ENCODE data around the gene RASSF5. TPM values are rescaled to one million over a fixed set of nuclear protein-coding genes. Genes with fewer than 3 reads are reported as not detected.
"Not testable (repeated sequence)": the region's sequence is repeated elsewhere in the genome, so short reads cannot be mapped to it uniquely, and the experiment has no call there.

The RASSF5 gene
- total RNA-seq, 1 donor from 2014 or later, result 116 TPM

GRCh38 chr1:206578068-206578977 is 71.0 kb downstream of the RASSF5 start:
- H3K36me3 Mint-ChIP-seq (ENCODE audit: low read depth), result peaks cover 53% of the 10 kb centered on the region

DNA sequence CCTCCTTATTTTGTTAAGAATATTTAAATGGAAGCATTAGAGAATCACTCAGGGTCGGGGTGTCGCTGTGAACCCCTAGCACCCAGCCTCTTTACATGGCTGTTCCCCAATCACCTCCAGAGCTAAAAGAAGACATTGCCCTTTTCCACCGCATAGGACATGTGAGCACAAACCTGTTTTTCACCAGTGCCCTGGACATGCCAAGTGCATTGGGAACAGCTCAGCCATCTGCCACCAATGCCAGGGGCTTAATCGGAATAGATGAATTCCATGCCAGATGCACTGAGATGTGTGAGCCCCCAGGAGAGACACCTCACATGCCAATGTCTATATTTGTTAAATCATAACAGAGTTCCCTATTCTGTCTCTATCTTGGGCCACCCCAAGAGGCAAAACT is 71.6 kb downstream of the RASSF5 start:
- no peak for DNase-seq
- no peaks in the 10 kb centered on the region for H3K9me3 Mint-ChIP-seq
- ATAC-seq (ENCODE audit: low read depth), result no peak
- ChIA-PET CTCF (interaction anchor here (0.6 to 9.3 kb wide), 13 partner anchors 15 to 108 kb away, joined by 3 to 349 read pairs (median 4); partner anchors contain the start of genes EIF2D and IKBKE), POLR2A (interaction anchor here (1.2 to 9.8 kb wide), 4 partner anchors 9 to 72 kb away, joined by 3 to 343 read pairs (median 42); partner anchors contain the start of gene RASSF5)
- TF ChIP-seq, protein P1, sequence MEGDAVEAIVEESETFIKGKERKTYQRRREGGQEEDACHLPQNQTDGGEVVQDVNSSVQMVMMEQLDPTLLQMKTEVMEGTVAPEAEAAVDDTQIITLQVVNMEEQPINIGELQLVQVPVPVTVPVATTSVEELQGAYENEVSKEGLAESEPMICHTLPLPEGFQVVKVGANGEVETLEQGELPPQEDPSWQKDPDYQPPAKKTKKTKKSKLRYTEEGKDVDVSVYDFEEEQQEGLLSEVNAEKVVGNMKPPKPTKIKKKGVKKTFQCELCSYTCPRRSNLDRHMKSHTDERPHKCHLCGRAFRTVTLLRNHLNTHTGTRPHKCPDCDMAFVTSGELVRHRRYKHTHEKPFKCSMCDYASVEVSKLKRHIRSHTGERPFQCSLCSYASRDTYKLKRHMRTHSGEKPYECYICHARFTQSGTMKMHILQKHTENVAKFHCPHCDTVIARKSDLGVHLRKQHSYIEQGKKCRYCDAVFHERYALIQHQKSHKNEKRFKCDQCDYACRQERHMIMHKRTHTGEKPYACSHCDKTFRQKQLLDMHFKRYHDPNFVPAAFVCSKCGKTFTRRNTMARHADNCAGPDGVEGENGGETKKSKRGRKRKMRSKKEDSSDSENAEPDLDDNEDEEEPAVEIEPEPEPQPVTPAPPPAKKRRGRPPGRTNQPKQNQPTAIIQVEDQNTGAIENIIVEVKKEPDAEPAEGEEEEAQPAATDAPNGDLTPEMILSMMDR (IDR thresholded peaks at IDR 0.05), result no peak
- intact Hi-C loops (cut with micrococcal nuclease), result loop anchor here (1.0 kb wide), 1 partner anchor 20 kb away; no protein-coding TSS in a partner anchor
- peaks cover 98% of the 10 kb centered on the region for H3K4me1 Mint-ChIP-seq
- peak overlapping the region; percentile 96 for H3K27ac Mint-ChIP-seq
- H3K4me3 Mint-ChIP-seq, result peak overlapping the region; percentile 62
- H3K36me3 Mint-ChIP-seq (ENCODE audit: low read depth), result peaks cover 54% of the 10 kb centered on the region
- no peaks in the 10 kb centered on the region for H3K27me3 Mint-ChIP-seq

More at GRCh38 chr1:206578068-206578977, 71.0 kb downstream of the RASSF5 start:
- no peak for DNase-seq
- ChIA-PET POLR2A (interaction anchor here (0.9 to 9.8 kb wide), 4 partner anchors 8 to 33 kb away, joined by 3 to 343 read pairs (median 39); no protein-coding TSS in a partner anchor), CTCF (interaction anchor here (0.6 to 9.3 kb wide), 10 partner anchors 14 to 99 kb away, joined by 3 to 349 read pairs (median 3); partner anchors contain the start of gene EIF2D)
- intact Hi-C loops (cut with micrococcal nuclease), result no loop called here
- H3K4me1 Mint-ChIP-seq, result peaks cover 98% of the 10 kb centered on the region
- ATAC-seq (ENCODE audit: low read depth), result no peak
- peak overlapping the region; percentile 59 for H3K4me3 Mint-ChIP-seq
- no peaks in the 10 kb centered on the region for H3K9me3 Mint-ChIP-seq
- TF ChIP-seq, protein P1 (IDR thresholded peaks at IDR 0.05), result no peak
- H3K27me3 Mint-ChIP-seq, result no peaks in the 10 kb centered on the region
- peak overlapping the region; percentile 96 for H3K27ac Mint-ChIP-seq

GRCh38 chr1:206579747-206580437 is 72.6 kb downstream of the RASSF5 start:
- Mint-ChIP-seq H3K4me1 (peaks cover 89% of the 10 kb centered on the region), H3K27me3 (no peaks in the 10 kb centered on the region), H3K4me3 (peak overlapping the region; percentile 62), H3K9me3 (no peaks in the 10 kb centered on the region), H3K27ac (peak overlapping the region; percentile 96), H3K36me3 (ENCODE audit: low read depth) (peaks cover 58% of the 10 kb centered on the region)
- ChIA-PET POLR2A (interaction anchor here (0.7 to 9.8 kb wide), 17 partner anchors 9 to 895 kb away, joined by 3 to 343 read pairs (median 4); partner anchors contain the start of genes CD55, EIF2D, IKBKE and RASSF5), CTCF (interaction anchor here (0.7 to 9.3 kb wide), 11 partner anchors 10 to 117 kb away, joined by 4 to 349 read pairs (median 6); partner anchors contain the start of genes EIF2D and IKBKE)
- intact Hi-C loops (cut with micrococcal nuclease), result loop anchor here (1.0 to 5.0 kb wide), 3 partner anchors 21 to 757 kb away; partner anchors contain the start of gene RHEX
- ATAC-seq (ENCODE audit: low read depth) (peak; percentile 83), DNase-seq (peak; percentile 74)
- TF ChIP-seq, protein P1 (IDR thresholded peaks at IDR 0.05), result no peak

- Mint-ChIP-seq H3K4me1 (peaks cover 82% of the 10 kb centered on the region), H3K27ac (peak overlapping the region; percentile 96), H3K27me3 (no peaks in the 10 kb centered on the region), H3K4me3 (peak overlapping the region; percentile 62), H3K9me3 (no peaks in the 10 kb centered on the region), H3K36me3 (ENCODE audit: low read depth) (peaks cover 60% of the 10 kb centered on the region)
- ATAC-seq (ENCODE audit: low read depth), result no peak
- TF ChIP-seq, protein P1 (IDR thresholded peaks at IDR 0.05), result no peak
- ChIA-PET CTCF (interaction anchor here (0.7 to 9.3 kb wide), 11 partner anchors 11 to 118 kb away, joined by 4 to 349 read pairs (median 6); partner anchors contain the start of genes EIF2D and IKBKE), POLR2A (interaction anchor here (0.6 to 9.8 kb wide), 19 partner anchors 8 to 894 kb away, joined by 3 to 343 read pairs (median 4); partner anchors contain the start of genes CD55, EIF2D, IKBKE and RASSF5)
- no peak for DNase-seq
- intact Hi-C loops (cut with micrococcal nuclease), result loop anchor here (5.0 kb wide), 2 partner anchors 528 to 757 kb away; partner anchors contain the start of gene RHEX
These were observed 73.2 kb downstream of the RASSF5 start for GRCh38 chr1:206580438-206581113.

GRCh38 chr1:206581114-206581497 is 73.8 kb downstream of the RASSF5 start:
- Mint-ChIP-seq H3K4me3 (peak overlapping the region; percentile 62), H3K27ac (peak overlapping the region; percentile 96), H3K4me1 (peaks cover 77% of the 10 kb centered on the region), H3K36me3 (ENCODE audit: low read depth) (peaks cover 65% of the 10 kb centered on the region)
- not testable (repeated sequence) for DNase-seq; H3K27me3 Mint-ChIP-seq; ATAC-seq (ENCODE audit: low read depth); H3K9me3 Mint-ChIP-seq
- ChIA-PET CTCF (interaction anchor here (0.6 to 9.3 kb wide), 10 partner anchors 10 to 111 kb away, joined by 3 to 349 read pairs (median 4); partner anchors contain the start of gene IKBKE), POLR2A (interaction anchor here (0.6 to 9.8 kb wide), 9 partner anchors 14 to 115 kb away, joined by 3 to 343 read pairs (median 9); partner anchors contain the start of genes EIF2D and RASSF5)
- intact Hi-C loops (cut with micrococcal nuclease), result loop anchor here (5.0 kb wide), 2 partner anchors 529 to 756 kb away; partner anchors contain the start of gene RHEX

Measured in activated B cell treated with CpG ODN at 0.5 μM for 24 hours (primary cell).